ENCODE measurements around the gene PGBD5.

- TF ChIP-seq, protein P1, sequence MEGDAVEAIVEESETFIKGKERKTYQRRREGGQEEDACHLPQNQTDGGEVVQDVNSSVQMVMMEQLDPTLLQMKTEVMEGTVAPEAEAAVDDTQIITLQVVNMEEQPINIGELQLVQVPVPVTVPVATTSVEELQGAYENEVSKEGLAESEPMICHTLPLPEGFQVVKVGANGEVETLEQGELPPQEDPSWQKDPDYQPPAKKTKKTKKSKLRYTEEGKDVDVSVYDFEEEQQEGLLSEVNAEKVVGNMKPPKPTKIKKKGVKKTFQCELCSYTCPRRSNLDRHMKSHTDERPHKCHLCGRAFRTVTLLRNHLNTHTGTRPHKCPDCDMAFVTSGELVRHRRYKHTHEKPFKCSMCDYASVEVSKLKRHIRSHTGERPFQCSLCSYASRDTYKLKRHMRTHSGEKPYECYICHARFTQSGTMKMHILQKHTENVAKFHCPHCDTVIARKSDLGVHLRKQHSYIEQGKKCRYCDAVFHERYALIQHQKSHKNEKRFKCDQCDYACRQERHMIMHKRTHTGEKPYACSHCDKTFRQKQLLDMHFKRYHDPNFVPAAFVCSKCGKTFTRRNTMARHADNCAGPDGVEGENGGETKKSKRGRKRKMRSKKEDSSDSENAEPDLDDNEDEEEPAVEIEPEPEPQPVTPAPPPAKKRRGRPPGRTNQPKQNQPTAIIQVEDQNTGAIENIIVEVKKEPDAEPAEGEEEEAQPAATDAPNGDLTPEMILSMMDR (conservative IDR thresholded peaks at IDR 0.05; ENCODE audit: low read length): no peak
- no peak for TF ChIP-seq EZH2phosphoT487 (IDR thresholded peaks at IDR 0.05; ENCODE audit: borderline replicate concordance, low read depth, low read length)
Measured at GRCh38 chr1:230376296-230376695, 49.8 kb downstream of the PGBD5 start.

All from OCI-LY7 (cell line).